Motor neuron (in vitro differentiated cells): Measurements from ENCODE around the gene ITGB3. TPM values are rescaled to one million over a fixed set of nuclear protein-coding genes. Genes with fewer than 3 reads are reported as not detected.
A peak's percentile ranks its signal among the peaks of the same experiment; 100 is the strongest.

Source experiments
- ATAC-seq, 8 experiments: fragments of 200-7000 bp; cut with Tn5 transposase; replicated peaks in 6 of 8; 2 replicates each; pipeline ENCODE4 v1.8.0; 2021; ENCODE audit warnings: mild to moderate bottlenecking in 8 of 8, moderate library complexity in 8 of 8
- H3K27ac ChIP-seq, 2 donors: fragments of 250-450 bp; sonication (Bioruptor Pico); 2 replicates each; pipeline ENCODE4 v1.9.0; 2021; ENCODE audit warnings: antibody characterized with exemption in 2 of 2, mild to moderate bottlenecking in 2 of 2, moderate library complexity in 1 of 2
- H3K4me1 ChIP-seq, 2 donors: fragments of 250-450 bp; sonication (Bioruptor Pico); replicated peaks in 1 of 2; 2 replicates each; pipeline ENCODE4 v1.6.1; 2021; ENCODE audit warnings: antibody characterized with exemption in 2 of 2, mild to moderate bottlenecking in 2 of 2, moderate library complexity in 1 of 2
- H3K4me3 ChIP-seq, 5 donors: fragments of 250-450 bp; sonication (Bioruptor Pico); 2 replicates each; pipeline ENCODE4 v1.9.0; 2021; ENCODE audit warnings: antibody characterized with exemption in 5 of 5, mild to moderate bottlenecking in 5 of 5, moderate library complexity in 4 of 5
- WGBS, 10 experiments: fragments of 450-650 bp; shearing (Covaris generic); methylation state at CpG; one replicate each; pipeline ENCODE4 v1.0.0; 2022; 5-methylcytosine and 5-hydroxymethylcytosine counted together
- in situ Hi-C, 9 experiments: fragments of 400-800 bp; cut with MboI; loops; one replicate each; pipeline ENCODE4 v1.15.0; 2021; ENCODE audit warnings: low sequenced_read_pairs in 9 of 9, low pct_unique_long_range_greater_than_20kb in 2 of 9; ENCODE audit not compliant: unreplicated experiment in 9 of 9
- total RNA-seq, 8 experiments: library from RNA; unstranded; fragments of 300-600 nt; gene quantifications; 2 replicates each; pipeline versions ENCODE4 v1.2.3 to v1.2.4, GENCODE V29; 2022

ITGB3 gene
- 1 to 10 TPM in 3 of 8 experiments, under 1 TPM in 5; 0.05 to 5.4 (median 0.75) TPM for total RNA-seq

DNA sequence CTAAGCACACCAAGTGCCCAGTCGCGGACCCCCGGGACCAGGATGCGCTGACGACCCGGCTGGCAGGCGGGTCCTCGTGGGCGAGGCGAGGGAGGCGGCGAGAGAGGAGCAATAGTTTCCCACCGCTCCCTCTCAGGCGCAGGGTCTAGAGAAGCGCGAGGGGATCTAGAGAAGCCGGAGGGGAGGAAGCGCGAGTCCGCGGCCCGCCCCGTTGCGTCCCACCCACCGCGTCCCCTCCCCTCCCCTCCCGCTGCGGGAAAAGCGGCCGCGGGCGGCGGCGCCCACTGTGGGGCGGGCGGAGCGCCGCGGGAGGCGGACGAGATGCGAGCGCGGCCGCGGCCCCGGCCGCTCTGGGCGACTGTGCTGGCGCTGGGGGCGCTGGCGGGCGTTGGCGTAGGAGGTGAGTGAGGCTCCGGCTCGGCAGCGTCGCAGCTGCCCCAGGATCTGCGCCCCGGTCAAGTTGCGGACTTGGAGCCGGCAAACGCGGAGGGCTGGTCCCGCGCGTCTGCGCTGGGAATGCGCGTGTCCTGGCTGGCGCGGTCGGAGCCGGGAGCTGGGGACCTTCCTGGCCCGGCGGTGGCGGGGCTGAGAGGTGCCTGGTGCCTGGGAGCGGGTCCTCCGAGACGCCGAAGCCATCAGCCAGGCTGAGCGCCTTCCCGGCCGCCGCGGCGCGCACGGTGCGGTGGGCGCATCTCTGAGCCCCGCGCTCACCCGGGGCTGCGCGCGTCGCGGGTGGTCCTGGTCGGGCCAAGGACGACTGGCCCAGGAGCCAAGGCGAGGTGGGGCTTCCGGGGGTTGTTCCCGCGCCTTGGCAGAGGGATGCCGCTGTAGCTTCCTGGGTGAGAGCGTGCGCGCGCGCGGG is at the start of gene ITGB3:
TSS of gene ITGB3 (plus strand) at position 287 of the 862 bp plus-strand sequence. CDS start at position 322, 35 bp downstream.
- in situ Hi-C loops: no loop called here
- WGBS, 10 experiments: 0 to 8% (median 0%) methylated on average over 1 to 5 of the region's 112 CpGs; no CpG with 5 or more reads in 5 of the 10 experiments
- Histone ChIP-seq H3K27ac (no peak within 1 kb of the TSS), H3K4me3 (peak within 1 kb of the TSS; percentile 38 to 50 (median 41)), H3K4me1 (peaks cover 0 to 9% of the 10 kb centered on the region in 2 donors)
- peak; percentile 87 to 99 (median 98) for ATAC-seq

DNA sequence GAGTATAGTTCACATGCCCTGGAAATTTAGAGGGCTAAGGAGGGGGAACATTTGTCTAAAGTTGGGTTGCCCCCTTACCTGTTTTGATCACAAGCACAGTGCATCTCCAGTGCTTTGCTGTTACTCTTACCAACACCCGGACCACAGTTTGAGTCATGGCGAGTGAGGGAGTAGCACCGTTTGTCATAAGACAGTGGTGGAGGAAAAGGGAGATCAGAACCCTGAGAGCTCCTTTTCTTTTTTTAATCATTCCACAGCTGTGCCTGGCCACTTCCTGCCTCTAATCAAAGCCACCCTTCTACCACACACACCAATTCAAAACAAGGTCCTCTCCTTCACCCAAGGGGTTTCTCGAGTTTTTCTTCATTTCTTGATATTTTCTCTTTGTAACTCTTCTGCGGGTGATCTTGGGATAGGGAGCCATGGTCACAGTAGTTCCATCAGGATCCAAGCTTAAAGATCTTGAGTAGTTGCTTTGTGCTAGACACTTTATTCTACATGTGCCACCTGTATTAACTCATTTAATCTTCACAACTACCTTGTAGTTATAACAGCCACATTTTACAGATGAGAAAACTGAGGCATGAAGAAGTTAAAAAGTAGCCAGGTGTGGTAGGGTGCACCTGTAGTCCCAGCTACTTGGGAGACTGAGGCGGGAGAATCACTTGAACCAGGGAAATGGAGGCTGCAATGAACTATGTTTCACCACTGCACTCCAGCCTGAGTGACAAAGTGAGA is 49.5 kb upstream of the ITGB3 start:
- Histone ChIP-seq H3K4me3 (no peak overlapping the region), H3K4me1 (peaks cover 0 to 4% of the 10 kb centered on the region in 2 donors), H3K27ac (no peak overlapping the region)
- 0 to 100% (median 80%) methylated on average over 1 to 4 of the region's 6 CpGs; no CpG with 5 or more reads in 3 of the 10 experiments for WGBS, 10 experiments
- ATAC-seq: peak in 1 of 8 experiments; percentile 15
- in situ Hi-C loops: loop anchor here in 1 of 9 experiments (25.0 kb wide), 1 partner anchor 108 kb away; the partner anchor contains the start of gene EFCAB13

DNA sequence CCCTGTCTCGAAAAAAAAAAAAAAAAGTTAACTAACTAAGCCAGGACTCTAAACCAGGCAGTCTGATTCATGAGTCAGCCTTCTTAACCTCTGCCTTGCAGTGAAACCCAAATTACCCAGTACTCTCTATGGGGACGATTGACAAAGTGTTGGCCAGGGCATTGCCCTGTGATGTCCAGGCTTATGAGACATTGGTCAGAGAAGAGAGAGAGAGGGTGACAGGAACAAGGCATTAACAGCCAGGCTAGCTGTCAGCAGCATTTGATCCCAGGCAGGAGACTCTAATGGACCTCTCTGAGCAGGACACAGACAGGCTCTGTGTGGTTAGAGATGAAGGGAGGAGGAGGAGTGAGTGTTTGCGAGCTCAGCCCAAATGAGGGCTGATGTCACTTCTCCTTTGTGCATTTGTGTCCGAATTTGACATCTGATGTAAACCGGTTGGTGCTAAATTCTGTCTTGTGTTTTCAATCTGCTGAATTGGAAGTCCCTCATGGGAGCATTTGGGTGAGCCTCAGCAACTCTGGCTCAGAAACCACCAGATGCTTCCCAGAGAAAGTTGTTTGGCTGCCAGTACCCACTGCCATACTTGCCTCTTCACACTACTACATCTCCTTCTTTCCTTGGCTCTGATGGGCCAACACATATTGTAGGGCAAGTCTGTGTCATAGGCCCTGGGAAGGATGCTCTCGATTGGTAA is 48.8 kb upstream of the ITGB3 start:
- 11 to 100% (median 60%) methylated on average over 1 to 4 of the region's 6 CpGs for WGBS, 10 experiments
- in situ Hi-C loops: loop anchor here in 1 of 9 experiments (25.0 kb wide), 1 partner anchor 107 kb away; the partner anchor contains the start of gene EFCAB13
- H3K27ac ChIP-seq: no peak overlapping the region
- H3K4me3 ChIP-seq: no peak overlapping the region
- ATAC-seq: peak in 7 of 8 experiments; percentile 23 to 79 (median 50)
- peaks cover 0 to 4% of the 10 kb centered on the region in 2 donors for H3K4me1 ChIP-seq

DNA sequence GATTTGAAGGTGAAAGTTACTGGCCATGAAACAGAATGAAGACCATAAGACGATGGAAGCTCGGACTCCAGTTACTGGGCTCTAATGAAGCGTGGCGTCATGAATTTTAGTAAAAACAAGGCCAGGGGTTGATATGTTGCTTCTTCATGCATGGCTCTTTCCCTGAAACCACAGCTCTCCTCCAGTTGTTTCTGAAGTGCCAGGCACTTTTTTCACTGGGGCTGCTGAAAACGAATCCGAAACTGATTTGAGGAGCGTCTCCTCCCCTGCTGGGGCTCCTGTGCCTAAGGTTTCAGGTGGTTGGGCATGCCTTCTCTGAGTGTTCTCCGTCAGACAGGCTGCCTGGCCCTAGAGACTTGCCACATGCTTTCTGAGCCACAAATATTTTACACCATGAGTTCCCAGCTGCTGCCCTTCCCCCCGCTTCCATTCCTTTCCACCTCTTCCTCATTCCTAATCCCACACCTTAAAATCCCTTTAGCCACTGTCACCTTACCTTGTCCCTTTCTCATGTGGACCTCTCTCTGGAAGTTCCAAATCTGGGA is 48.1 kb upstream of the ITGB3 start:
- Histone ChIP-seq H3K4me1 (peaks cover 2 to 4% of the 10 kb centered on the region in 2 donors), H3K4me3 (no peak overlapping the region), H3K27ac (no peak overlapping the region)
- WGBS, 10 experiments: 39 to 90% (median 72%) methylated on average over 1 to 9 of the region's 9 CpGs; no CpG with 5 or more reads in 2 of the 10 experiments
- in situ Hi-C loops: loop anchor here in 1 of 9 experiments (25.0 kb wide), 1 partner anchor 107 kb away; the partner anchor contains the start of gene EFCAB13
- ATAC-seq: peak in 3 of 8 experiments; percentile 30 to 81 (median 48)

DNA sequence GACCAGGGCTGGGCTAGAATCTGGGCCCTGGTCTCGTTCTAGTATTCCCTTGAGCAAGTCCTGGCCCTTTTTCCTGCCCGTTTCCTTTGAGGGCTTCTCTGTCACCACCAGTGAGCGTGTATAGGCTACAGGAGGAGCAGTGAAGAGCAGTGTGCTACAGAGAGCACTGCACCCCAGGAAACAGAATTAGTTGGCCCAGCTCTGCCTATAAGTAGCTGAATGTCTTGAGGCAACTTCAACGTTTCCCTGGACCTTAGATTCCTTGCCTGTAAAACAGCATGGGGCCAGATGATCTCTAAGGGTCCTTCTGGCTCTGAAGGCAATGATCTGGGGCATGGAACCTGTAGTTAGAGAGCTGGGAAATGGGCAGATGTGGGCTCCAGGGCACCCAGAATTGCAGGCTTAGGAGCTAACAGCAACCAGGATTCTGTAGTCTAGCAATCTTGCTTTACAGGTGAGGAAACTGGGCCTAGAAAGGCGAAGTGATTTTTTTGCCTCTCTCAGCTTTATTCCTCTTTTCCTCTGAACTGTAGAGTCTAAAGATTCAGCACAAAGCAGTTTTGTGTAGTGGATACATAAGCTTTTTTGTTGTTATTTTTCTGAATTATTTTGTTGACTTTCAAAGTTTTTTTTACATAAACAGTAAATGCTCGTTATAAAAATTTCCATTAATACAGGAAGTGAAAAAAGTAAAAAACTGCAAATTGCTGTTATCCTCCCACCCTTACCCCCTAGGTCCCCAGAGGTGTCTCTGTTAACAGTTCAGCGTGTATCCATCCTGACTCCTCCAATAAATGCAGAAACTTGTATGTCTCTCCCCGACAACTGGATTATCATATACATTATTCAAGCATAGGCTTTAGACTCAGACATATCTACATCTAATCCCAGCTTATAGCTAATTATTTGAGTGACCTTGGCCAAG is 46.2 kb upstream of the ITGB3 start:
- WGBS, 10 experiments: 41 to 100% (median 82%) methylated on average over 1 to 8 of the region's 8 CpGs
- H3K4me3 ChIP-seq: no peak overlapping the region
- no peak for ATAC-seq
- H3K4me1 ChIP-seq: peaks cover 2 to 4% of the 10 kb centered on the region in 2 donors
- in situ Hi-C loops: loop anchor here in 1 of 9 experiments (25.0 kb wide), 1 partner anchor 105 kb away; the partner anchor contains the start of gene EFCAB13
- no peak overlapping the region for H3K27ac ChIP-seq

DNA sequence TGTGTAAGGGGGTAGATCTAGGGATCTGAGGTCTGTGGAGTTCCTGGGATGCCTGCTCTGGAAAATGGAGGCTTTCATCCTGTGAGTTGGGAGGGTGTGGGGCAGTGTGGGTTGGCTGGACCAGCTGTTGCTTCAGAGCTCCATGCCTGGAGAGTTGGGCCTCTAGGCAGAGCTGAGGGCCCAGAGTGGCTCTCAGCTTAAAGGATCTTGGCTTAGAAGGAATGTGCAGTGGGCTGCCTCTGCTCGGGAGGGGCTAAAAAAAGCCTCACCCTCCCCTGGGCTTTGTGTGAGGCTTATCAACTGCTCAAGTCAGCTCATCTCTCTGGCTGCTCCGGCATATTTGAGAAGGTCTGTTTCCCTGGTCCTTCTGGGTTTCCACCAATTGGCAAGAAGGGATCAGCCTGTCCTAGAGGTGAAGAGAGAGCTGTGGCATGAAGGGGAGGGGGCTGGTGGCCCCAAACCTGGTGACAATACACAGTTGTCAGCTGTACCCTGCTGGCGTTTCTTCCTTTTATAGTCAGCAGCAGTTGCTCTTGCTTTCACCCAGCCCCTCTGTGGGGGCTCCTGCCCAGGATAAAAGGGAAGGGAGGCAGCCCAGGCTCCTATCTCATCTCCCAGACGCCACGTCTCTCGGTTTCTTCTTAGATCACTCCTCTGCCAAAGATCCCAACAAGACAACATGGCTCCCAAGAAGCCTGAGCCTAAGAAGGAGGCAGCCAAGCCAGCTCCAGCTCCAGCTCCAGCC is 44.7 kb upstream of the ITGB3 start, which contains the start of gene MYL4:
TSS of gene MYL4 (plus strand) at position 605 of the 745 bp plus-strand sequence. CDS start at position 680, 75 bp downstream.
- 29 to 90% (median 68%) methylated on average over 1 to 6 of the region's 6 CpGs; no CpG with 5 or more reads in 5 of the 10 experiments for WGBS, 10 experiments
- Histone ChIP-seq H3K4me1 (peaks cover 2 to 4% of the 10 kb centered on the region in 2 donors), H3K27ac (no peak within 1 kb of the TSS), H3K4me3 (no peak within 1 kb of the TSS)
- in situ Hi-C loops: loop anchor here in 1 of 9 experiments (25.0 kb wide), 1 partner anchor 103 kb away; the partner anchor contains the start of gene EFCAB13
- no peak for ATAC-seq

DNA sequence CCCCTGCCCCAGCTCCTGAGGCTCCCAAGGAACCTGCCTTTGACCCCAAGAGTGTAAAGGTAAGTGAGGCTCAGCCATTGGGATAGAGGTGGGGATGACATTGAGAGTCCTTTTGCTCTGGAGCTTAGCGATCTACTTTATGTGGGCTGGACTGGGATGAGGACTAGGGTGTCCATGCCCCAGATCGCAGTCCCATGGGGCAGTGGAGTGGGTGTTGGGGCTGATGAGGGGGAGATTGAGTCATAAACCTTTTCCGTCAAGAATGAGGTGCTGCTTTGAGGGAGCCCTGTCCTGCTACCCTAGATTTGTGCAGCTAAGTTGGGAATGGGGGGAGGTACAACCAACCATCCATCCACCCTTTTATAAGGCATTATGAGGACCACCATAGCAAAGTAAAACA is 44.1 kb upstream of the ITGB3 start:
- WGBS, 10 experiments: 73 to 100% (median 90%) methylated on average over 1 to 3 of the region's 3 CpGs; no CpG with 5 or more reads in 6 of the 10 experiments
- no peak overlapping the region for H3K4me3 ChIP-seq
- H3K4me1 ChIP-seq: peaks cover 2 to 4% of the 10 kb centered on the region in 2 donors
- ATAC-seq: no peak
- no peak overlapping the region for H3K27ac ChIP-seq
- in situ Hi-C loops: loop anchor here in 1 of 9 experiments (25.0 kb wide), 1 partner anchor 103 kb away; the partner anchor contains the start of gene EFCAB13

DNA sequence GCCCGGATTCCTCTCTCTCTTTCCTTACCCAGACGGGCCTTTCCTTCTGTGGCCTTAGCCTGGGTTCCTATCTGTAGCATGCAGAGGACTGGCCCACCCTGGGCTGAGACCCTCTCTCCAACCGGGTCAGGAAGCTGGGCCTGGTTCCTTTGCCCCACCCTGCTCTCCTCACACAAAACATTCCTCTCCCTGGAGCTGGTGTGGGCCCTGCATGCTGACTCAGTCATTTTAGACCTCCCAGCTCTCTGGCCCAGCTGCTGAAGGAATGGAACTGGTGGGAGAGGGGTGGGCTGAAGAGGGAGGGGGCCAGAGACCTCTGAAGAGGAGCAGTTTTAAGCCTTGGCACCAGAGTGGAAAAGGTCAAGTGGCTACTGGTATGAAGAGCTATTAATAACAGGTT is 43.5 kb upstream of the ITGB3 start:
- in situ Hi-C loops: loop anchor here in 1 of 9 experiments (25.0 kb wide), 1 partner anchor 102 kb away; the partner anchor contains the start of gene EFCAB13
- peak in 1 of 8 experiments; percentile 11 for ATAC-seq
- H3K27ac ChIP-seq: no peak overlapping the region
- H3K4me3 ChIP-seq: no peak overlapping the region
- 60 to 90% methylated on average over 1 to 2 of the region's 3 CpGs; no CpG with 5 or more reads in 8 of the 10 experiments for WGBS, 10 experiments
- H3K4me1 ChIP-seq: peaks cover 0 to 2% of the 10 kb centered on the region in 2 donors

DNA sequence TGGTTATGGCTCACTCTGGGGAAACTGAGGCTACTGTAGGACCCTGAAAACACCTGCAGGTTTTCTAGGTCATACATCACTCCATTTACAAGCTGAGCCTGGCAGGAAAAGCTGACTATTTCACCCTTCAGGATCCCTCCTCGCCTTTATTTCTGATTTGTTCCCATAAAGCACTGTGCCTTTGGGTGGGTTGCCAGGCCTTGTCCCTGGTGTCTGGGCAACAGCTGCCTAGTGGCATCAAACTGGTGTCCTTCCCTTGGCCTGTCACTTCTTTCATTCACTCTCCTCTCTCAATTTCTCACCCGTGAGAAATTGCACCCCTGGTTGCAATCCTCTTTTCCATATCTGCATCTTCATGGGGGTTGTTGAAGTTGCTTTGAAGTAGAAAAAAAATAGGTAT is 42.8 kb upstream of the ITGB3 start:
- H3K27ac ChIP-seq: no peak overlapping the region
- in situ Hi-C loops: loop anchor here in 1 of 9 experiments (25.0 kb wide), 1 partner anchor 102 kb away; the partner anchor contains the start of gene EFCAB13
- WGBS, 10 experiments: 52 to 100% (median 82%) methylated on average over 1 to 2 of the region's 2 CpGs; no CpG with 5 or more reads in 5 of the 10 experiments
- no peak for ATAC-seq
- no peak overlapping the region for H3K4me3 ChIP-seq
- H3K4me1 ChIP-seq: peaks cover 0 to 2% of the 10 kb centered on the region in 2 donors

DNA sequence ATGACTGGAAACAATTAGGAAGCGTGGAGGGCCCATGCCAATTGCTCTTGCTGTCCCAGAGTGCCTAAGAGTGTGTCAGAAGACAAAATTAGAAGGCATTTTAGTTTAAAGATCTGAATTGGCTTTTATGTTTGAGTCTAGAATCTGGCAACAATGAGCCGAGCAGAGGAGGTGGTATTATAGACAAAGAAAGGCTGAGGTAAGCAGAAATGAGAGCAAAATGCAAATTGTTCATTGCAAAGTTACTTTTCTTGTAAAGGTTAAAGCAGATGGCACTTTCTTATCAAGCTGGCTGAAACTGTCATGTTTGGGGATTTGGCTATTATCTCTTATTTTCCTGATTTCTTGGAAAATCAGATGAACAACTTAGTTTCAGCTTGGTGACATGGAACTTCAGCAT is 41.2 kb upstream of the ITGB3 start:
- no peak for ATAC-seq
- in situ Hi-C loops: loop anchor here in 1 of 9 experiments (25.0 kb wide), 1 partner anchor 100 kb away; the partner anchor contains the start of gene EFCAB13
- Histone ChIP-seq H3K4me1 (peaks cover 0 to 2% of the 10 kb centered on the region in 2 donors), H3K4me3 (no peak overlapping the region), H3K27ac (no peak overlapping the region)
- 33 to 100% (median 88%) methylated on average over 1 to 2 of the region's 2 CpGs; no CpG with 5 or more reads in 1 of the 10 experiments for WGBS, 10 experiments
